Activated naive CD4-positive, alpha-beta T cell treated with Interleukin-2 at 50 U/mL for 16 hours (primary cell): ENCODE measurements around the gene FASN.

ENCODE experiments used
- DNase-seq: peaks from one replicate; pipeline ENCODE4 v3.0.0-alpha.2; 2020

Gene FASN

DNA sequence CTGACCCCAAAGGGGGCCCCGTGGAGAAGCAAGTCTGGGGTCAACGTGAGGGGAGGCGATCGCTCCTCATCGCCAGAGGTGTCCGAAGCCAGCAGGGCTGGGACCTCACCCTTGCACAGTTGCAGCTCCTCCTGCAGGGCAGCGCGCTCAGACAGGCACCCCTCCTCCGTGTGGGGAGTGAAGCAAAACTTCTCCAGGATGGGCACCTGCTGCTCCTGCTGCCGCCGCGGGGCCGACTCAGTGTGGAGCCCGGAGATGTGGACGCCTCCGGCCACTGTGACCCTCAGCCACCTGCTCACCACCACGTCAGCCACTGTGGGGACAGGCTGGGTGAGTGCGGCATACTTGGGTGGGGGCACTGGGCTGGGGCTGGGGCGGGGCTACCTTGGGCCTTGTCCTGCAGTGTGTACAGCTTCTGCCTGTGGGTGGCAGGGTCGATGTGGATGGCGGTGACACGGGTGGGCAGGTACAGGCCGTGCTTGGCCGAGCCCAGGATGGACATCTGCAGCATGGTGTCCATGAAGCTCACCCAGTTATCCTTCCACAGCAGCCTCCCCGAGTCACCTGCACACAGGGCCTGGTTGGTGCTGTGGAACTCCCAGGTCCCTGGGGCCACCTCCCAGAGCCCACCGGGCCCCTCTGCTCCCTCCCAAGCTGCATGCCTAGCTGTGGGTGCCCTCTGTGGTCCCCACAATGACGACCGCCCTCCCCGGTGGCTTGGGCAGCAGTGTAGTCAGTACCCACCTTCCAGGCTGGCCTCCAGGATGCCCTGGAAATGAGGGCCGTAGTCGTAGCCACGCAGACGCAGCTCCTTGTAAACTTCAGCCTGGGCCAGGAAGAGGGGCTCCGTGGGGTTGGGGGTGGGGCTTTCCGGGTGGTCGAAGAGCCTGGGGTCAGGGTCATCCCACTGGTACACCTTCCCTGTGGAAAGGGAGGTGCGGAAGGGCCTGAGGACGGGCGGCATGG is 10.8 kb downstream of the FASN start:
- DNase-seq: no peak

- DNase-seq: no peak
Measured at GRCh38 chr17:82085931-82086764, 11.9 kb downstream of the FASN start.

DNA sequence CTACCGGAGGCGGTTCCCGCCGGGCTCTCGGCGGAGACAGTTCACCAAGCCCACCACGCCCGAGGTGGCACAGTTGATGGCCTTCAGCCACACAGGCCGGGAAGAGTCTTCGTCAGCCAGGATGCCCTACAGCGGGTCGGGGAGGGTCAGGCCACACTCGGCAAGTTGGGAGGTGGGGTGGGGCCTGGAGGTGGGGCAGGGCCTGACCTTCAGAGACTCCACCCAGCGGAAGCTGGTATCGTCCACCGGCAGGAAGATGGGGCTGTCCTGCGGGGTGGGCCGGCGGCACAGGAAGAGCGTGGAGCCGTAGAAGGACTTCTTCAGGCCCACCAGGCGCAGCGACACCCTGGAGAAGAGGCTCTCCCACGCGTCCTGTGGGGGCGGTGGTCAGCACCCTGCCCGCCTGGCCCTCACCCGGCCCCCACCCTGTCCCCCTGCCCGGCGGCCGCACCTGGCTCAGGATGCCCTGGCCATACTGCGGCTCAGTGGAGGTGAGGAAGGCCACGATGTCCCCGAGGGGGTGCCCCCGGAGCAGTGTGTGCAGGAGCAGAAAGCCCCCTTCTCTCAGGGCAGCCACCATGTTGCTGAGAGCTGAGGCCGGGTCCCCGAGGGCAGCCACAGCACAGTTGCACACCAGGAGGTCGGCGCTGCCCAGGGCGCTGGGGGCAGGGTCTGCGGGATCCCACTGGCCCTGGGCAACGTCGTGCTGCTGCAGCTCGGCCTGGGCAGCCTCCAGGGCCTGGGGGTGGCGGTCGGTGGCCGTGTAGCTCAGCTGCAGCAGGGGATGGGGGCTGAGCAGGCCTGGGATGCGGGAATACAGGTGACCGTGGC is 12.8 kb downstream of the FASN start:
- DNase-seq: no peak

GRCh38 chr17:82084373-82085030 is 13.5 kb downstream of the FASN start:
- no peak for DNase-seq

- no peak for DNase-seq
Measured at GRCh38 chr17:82083533-82084359, 14.3 kb downstream of the FASN start.

DNA sequence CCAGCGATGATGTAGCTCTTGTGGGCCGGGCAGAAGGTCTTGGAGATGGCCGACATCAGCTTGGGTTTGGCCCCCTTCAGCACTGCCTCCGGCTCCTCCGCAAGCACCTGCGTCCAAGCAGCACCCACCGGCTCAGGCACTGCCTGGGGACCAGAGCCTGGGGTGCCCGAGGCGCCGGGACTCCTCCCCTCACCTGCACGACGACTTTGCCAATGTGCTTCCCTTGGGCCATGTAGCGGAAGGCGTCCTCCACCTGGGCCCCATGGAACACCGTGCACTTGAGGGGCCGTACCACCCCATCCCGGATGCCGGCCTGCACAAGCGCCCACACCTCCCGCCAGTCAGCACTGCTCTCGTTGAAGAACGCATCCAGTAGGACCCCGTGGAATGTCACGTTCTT is 15.0 kb downstream of the FASN start:
- DNase-seq: no peak

- DNase-seq: no peak
Measured at GRCh38 chr17:82082456-82082855, 15.6 kb downstream of the FASN start.

DNA sequence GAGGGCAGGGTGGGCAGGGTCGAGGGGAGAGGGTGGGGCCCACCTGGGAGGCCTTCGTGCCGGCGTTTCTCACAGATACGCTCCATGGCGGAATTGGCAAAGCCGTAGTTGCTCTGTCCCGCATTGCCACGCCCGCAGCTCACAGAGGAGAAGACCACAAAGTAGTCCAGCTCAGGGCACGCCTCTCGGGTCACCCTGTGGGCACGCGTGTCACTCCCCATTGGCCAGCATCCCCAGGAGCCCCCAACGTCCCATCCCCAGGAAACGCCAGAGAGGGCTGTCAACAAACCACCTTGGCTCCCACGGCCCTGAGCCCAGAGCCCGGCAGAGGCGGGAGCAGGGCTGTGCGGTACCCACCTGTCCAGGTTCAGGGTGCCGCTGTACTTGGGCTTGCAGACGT is 16.1 kb downstream of the FASN start:
- DNase-seq: no peak

DNA sequence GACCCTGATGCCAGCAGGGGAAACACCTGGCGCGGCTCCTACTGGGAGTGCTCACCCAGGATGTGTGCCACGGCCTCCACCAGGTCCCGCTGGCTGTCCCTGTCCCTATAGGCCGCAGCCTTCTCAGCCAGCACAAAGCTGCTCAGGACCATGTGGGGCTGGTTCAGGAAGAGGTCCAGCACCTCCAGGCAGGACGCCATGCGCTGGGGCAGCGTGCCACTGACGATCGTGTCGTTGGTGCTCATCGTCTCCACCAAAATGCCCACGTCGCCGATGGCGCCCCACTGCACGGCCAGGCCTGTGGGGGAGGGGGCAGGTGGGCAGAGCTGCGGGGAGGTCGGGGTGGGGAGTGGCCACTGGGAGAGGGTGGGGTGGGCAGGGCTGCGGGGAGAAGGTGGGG is 16.5 kb downstream of the FASN start:
- DNase-seq: no peak

- no peak for DNase-seq
Measured at GRCh38 chr17:82080789-82081464, 17.1 kb downstream of the FASN start.

DNA sequence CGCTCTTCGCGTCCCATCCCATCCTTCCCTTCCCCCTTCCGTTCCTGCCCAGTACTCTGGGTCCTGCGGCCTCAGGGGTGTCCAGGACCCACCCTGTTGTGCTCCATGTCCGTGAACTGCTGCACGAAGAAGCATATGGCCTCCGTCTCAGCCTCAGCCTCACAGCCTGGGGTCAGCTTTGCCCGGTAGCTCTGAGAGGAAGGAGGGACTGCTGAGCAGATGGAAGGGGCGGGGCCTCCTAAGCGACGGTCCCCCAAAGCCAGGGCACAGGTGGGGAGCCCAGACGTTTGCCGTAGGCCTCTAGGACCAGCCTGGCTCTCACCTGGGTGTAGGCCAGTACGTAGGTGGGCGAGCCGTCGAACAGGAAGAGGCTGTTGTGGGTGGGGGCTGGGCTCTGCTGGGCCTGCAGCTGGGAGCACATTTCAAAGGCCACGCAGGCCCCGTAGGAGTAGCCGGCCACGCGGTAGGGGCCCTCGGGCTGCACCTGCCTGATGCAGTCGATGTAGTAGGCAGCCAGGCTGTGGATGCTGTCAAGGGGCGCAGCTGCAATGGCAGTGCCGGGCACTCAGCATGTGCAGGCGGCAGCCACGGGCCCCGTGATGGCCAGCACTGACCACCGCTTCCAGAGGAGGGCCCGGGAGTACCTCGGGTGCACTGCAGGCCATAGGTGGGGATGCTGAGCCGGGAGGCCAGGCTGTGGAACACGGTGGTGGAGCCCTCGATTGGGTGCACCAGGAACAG is 17.8 kb downstream of the FASN start:
- DNase-seq: no peak

- no peak for DNase-seq
Measured at GRCh38 chr17:82079001-82079677, 18.9 kb downstream of the FASN start.

- DNase-seq: no peak
Measured at GRCh38 chr17:82078433-82078832, 19.6 kb downstream of the FASN start.

GRCh38 chr17:82077617-82078358 is 20.2 kb downstream of the FASN start:
- no peak for DNase-seq

GRCh38 chr17:82076785-82077591 is 21.0 kb downstream of the FASN start:
- DNase-seq: no peak

DNA sequence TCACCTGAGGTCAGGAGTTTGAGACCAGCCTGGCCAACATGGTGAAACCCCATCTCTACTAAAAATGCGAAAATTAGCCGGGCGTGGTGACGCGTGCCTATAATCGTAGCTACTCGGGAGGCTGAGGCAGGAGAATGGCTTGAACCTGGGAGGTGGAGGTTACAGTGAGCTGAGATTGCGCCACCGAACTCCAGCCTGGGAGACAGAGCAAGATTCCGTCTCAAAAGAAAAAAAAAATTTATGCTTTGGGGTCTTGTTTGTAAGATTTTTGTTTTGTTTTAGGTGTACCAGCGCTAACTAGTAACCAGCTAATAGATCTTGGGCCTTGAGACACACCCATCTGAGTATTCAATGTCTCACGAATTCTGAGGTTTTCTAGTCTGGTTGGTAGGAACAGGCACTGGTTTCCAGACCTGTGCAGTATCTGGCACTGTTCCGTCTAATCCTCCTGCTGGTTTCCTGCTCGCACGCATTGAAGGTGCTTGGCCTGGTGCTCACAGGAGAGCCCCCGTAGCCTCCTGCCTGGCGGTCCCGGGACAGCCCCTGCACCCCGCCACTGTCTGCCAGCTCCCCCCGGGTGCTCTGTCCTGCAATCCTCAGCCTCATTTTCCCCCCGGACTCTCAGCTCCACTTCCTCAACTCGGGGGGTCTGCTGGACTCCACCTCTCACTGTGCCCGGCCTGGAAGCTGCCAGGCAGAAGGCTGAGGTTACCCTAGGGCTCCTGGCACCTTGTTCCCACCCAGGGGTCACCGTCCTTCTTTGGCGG is 21.8 kb downstream of the FASN start:
- DNase-seq: no peak

- no peak for DNase-seq
Measured at GRCh38 chr17:82073446-82073845, 24.6 kb downstream of the FASN start.
